Neural crest cell (in vitro differentiated cells): ENCODE measurements around the gene HOXB13. TPM values are rescaled to one million over a fixed set of nuclear protein-coding genes. Genes with fewer than 3 reads are reported as not detected.

ENCODE experiments used
- DNase-seq: peaks from one replicate; pipeline ENCODE4 v3.0.0; 2021; ENCODE audit warnings: low read depth, mixed read lengths, low spot score
- H3K27ac Mint-ChIP-seq: one replicate; pipeline ENCODE4 v1.8.0; 2021; ENCODE audit warnings: mild to moderate bottlenecking, mixed read lengths; ENCODE audit not compliant: unreplicated experiment
- H3K27me3 Mint-ChIP-seq: 2 replicates; pipeline ENCODE4 v1.8.0; 2021; ENCODE audit warnings: low read depth, mild to moderate bottlenecking, mixed read lengths
- H3K36me3 Mint-ChIP-seq: 2 replicates; pipeline ENCODE4 v1.8.0; 2021; ENCODE audit warnings: low read depth, mild to moderate bottlenecking, mixed read lengths
- H3K4me1 Mint-ChIP-seq: 2 replicates; pipeline ENCODE4 v1.8.0; 2021; ENCODE audit warnings: mixed read lengths
- H3K4me3 Mint-ChIP-seq: one replicate; pipeline ENCODE4 v1.8.0; 2021; ENCODE audit warnings: mild to moderate bottlenecking, mixed read lengths
- H3K9me3 Mint-ChIP-seq: 2 replicates; pipeline ENCODE4 v1.8.0; 2021; ENCODE audit warnings: mixed read lengths
- CTCF ChIP-seq: fragments of 200-600 bp; sonication (generic); conservative IDR thresholded peaks from 2 replicates; pipeline ENCODE4 v1.5.0; 2021; ENCODE audit warnings: antibody characterized with exemption, mild to moderate bottlenecking
- total RNA-seq: library from RNA; stranded (reverse); gene quantifications from 2 replicates; pipeline ENCODE4 v1.2.1, GENCODE V29; 2021

The HOXB13 gene
- total RNA-seq, 1 donor from 2014 or later, result not detected

GRCh38 chr17:48756830-48757251 is 28.3 kb upstream of the HOXB13 start:
- Mint-ChIP-seq H3K36me3 (no peaks in the 10 kb centered on the region), H3K27ac (no peak overlapping the region), H3K4me3 (no peak overlapping the region), H3K9me3 (no peaks in the 10 kb centered on the region), H3K27me3 (peaks cover 99% of the 10 kb centered on the region), H3K4me1 (no peaks in the 10 kb centered on the region)
- TF ChIP-seq CTCF, result no peak
- no peak for DNase-seq

GRCh38 chr17:48755356-48755755 is 26.8 kb upstream of the HOXB13 start:
- no peak overlapping the region for H3K27ac Mint-ChIP-seq

GRCh38 chr17:48754500-48755261 is 26.1 kb upstream of the HOXB13 start:
- no peak for DNase-seq
- H3K27me3 Mint-ChIP-seq, result peaks cover 99% of the 10 kb centered on the region
- no peak overlapping the region for H3K4me3 Mint-ChIP-seq
- H3K27ac Mint-ChIP-seq, result no peak overlapping the region
- H3K4me1 Mint-ChIP-seq, result no peaks in the 10 kb centered on the region
- no peaks in the 10 kb centered on the region for H3K36me3 Mint-ChIP-seq
- TF ChIP-seq CTCF, result no peak
- H3K9me3 Mint-ChIP-seq, result no peaks in the 10 kb centered on the region

More at GRCh38 chr17:48755356-48755755, 26.8 kb upstream of the HOXB13 start:
- no peak overlapping the region for H3K4me3 Mint-ChIP-seq
- H3K36me3 Mint-ChIP-seq, result no peaks in the 10 kb centered on the region
- no peaks in the 10 kb centered on the region for H3K4me1 Mint-ChIP-seq
- no peak for DNase-seq
- no peaks in the 10 kb centered on the region for H3K9me3 Mint-ChIP-seq
- no peak for TF ChIP-seq CTCF
- H3K27me3 Mint-ChIP-seq, result peaks cover 99% of the 10 kb centered on the region

GRCh38 chr17:48753794-48754499 is 25.4 kb upstream of the HOXB13 start:
- no peak overlapping the region for H3K27ac Mint-ChIP-seq
- H3K4me1 Mint-ChIP-seq, result no peaks in the 10 kb centered on the region
- TF ChIP-seq CTCF, result no peak
- H3K4me3 Mint-ChIP-seq, result no peak overlapping the region
- H3K9me3 Mint-ChIP-seq, result no peaks in the 10 kb centered on the region
- peaks cover 99% of the 10 kb centered on the region for H3K27me3 Mint-ChIP-seq
- peaks cover 3% of the 10 kb centered on the region for H3K36me3 Mint-ChIP-seq
- no peak for DNase-seq

GRCh38 chr17:48752399-48753288 is 24.1 kb upstream of the HOXB13 start:
- no peaks in the 10 kb centered on the region for H3K4me1 Mint-ChIP-seq
- peaks cover 3% of the 10 kb centered on the region for H3K36me3 Mint-ChIP-seq
- no peak overlapping the region for H3K4me3 Mint-ChIP-seq
- peaks cover 100% of the 10 kb centered on the region for H3K27me3 Mint-ChIP-seq
- TF ChIP-seq CTCF, result no peak
- H3K9me3 Mint-ChIP-seq, result no peaks in the 10 kb centered on the region
- H3K27ac Mint-ChIP-seq, result no peak overlapping the region
- no peak for DNase-seq
